T-cell (primary cell): ENCODE data around the gene PIGM. TPM values are rescaled to one million over a fixed set of nuclear protein-coding genes. Genes with fewer than 3 reads are reported as not detected.

ENCODE experiments used
- ATAC-seq, 4 experiments: fragments of 200-7000 bp in 3 of 4; fragments of 150-1000 bp in 1 of 4; cut with Tn5 transposase; replicated peaks in 1 of 4; 1 replicate in 3 of 4; 2 replicates in 1 of 4; pipeline ENCODE4 v1.10.0; 2021; ENCODE audit warnings: moderate library complexity in 3 of 4, mild to moderate bottlenecking in 2 of 4, moderate number of reproducible peaks in 1 of 4
- CTCF ChIA-PET, 2 donors: fragments of 300-600 bp; sonication (Branson Sonifier 250); formaldehyde crosslinking; loops; one replicate each; lab custom pipeline; 2022; ENCODE audit warnings: antibody characterized with exemption in 2 of 2; lab: Charles Lee
- POLR2A ChIA-PET, 2 donors: fragments of 300-600 bp; sonication (Branson Sonifier 250); formaldehyde crosslinking; loops; one replicate each; lab custom pipeline; 2022; ENCODE audit warnings: antibody characterized with exemption in 2 of 2; lab: Charles Lee
- DNase-seq, 35 experiments: peaks; one replicate each; pipeline versions ENCODE4 v3.0.0 to v3.0.0-alpha.2; 2013 to 2023
- H3K27ac ChIP-seq: one replicate; pipeline ENCODE4 v1.5.1; 2013; ENCODE audit warnings: low read length
- H3K27me3 ChIP-seq, 2 experiments: replicated peaks in 1 of 2; 1 replicate in 1 of 2; 2 replicates in 1 of 2; pipeline versions ENCODE4 v1.6.1 to v1.7.0; 2013; ENCODE audit warnings: low read length in 1 of 2, mixed read lengths in 1 of 2; ENCODE audit not compliant: control insufficient read depth in 2 of 2, insufficient read depth in 2 of 2; ENCODE audit errors: extremely low read depth in 1 of 2
- H3K36me3 ChIP-seq, 2 donors: 1 replicate in 1 of 2; 2 replicates in 1 of 2; pipeline versions ENCODE4 v1.6.1 to v1.7.0; 2013; ENCODE audit warnings: low read length in 1 of 2; ENCODE audit not compliant: control insufficient read depth in 2 of 2, insufficient read depth in 1 of 2; ENCODE audit errors: extremely low read depth in 1 of 2
- H3K4me1 ChIP-seq, 2 experiments: 1 replicate in 1 of 2; 2 replicates in 1 of 2; pipeline versions ENCODE4 v1.6.1 to v1.7.0; 2013; ENCODE audit warnings: low read length in 2 of 2, mixed read lengths in 1 of 2; ENCODE audit not compliant: insufficient read depth in 2 of 2, control insufficient read depth in 1 of 2; ENCODE audit errors: extremely low read depth in 1 of 2
- H3K4me3 ChIP-seq, 2 donors: 1 replicate in 1 of 2; 2 replicates in 1 of 2; pipeline versions ENCODE4 v1.5.1 to v1.7.0; 2013; ENCODE audit warnings: mild to moderate bottlenecking in 2 of 2, low read length in 1 of 2, moderate library complexity in 1 of 2; ENCODE audit not compliant: control insufficient read depth in 1 of 2; ENCODE audit errors: extremely low read depth in 1 of 2
- H3K9me3 ChIP-seq: 2 replicates; pipeline ENCODE4 v1.7.0; 2013
- H3K27ac Mint-ChIP-seq, 2 donors: one replicate each; pipeline ENCODE4 v1.8.0; 2020 to 2021; ENCODE audit warnings: mild to moderate bottlenecking in 2 of 2, mixed read lengths in 2 of 2
- H3K27me3 Mint-ChIP-seq, 2 donors: one replicate each; pipeline ENCODE4 v1.8.0; 2021 to 2022; ENCODE audit warnings: mixed read lengths in 2 of 2
- H3K36me3 Mint-ChIP-seq: one replicate; pipeline ENCODE4 v1.8.0; 2021; ENCODE audit warnings: mixed read lengths
- H3K4me1 Mint-ChIP-seq, 3 donors: one replicate each; pipeline ENCODE4 v1.8.0; 2020 to 2022; ENCODE audit warnings: mixed read lengths in 3 of 3, mild to moderate bottlenecking in 1 of 3
- H3K4me3 Mint-ChIP-seq, 3 donors: one replicate each; pipeline ENCODE4 v1.8.0; 2020 to 2022; ENCODE audit warnings: mild to moderate bottlenecking in 3 of 3, mixed read lengths in 3 of 3, moderate library complexity in 3 of 3
- H3K9me3 Mint-ChIP-seq, 3 donors: one replicate each; pipeline ENCODE4 v1.8.0; 2020 to 2022; ENCODE audit warnings: mixed read lengths in 3 of 3
- WGBS: methylation state at CpG from one replicate; pipeline ENCODE4 v1.1.5; 2013; ENCODE audit warnings: missing lambda C conversion rate; ENCODE audit not compliant: insufficient coverage; 5-methylcytosine and 5-hydroxymethylcytosine counted together
- total RNA-seq, 35 experiments: library from RNA in 6 of 35; stranded (reverse) in 6 of 35; fragments of 120-200 nt in 1 of 35; gene quantifications; one replicate each; pipeline versions ENCODE4 v1.2.1 to v1.2.4 and lab custom pipeline; 2013 to 2026

Gene PIGM
- total RNA-seq, 5 donors from 2014 or later (not counting 1 experiment from before 2014, with no cell fraction given), result 3.2 to 9.7 (median 8.4) TPM

GRCh38 chr1:160045653-160046052 is 13.9 kb upstream of the PIGM start:
- Mint-ChIP-seq H3K27me3 (peaks cover 12 to 28% of the 10 kb centered on the region in 2 donors), H3K9me3 (no peaks in the 10 kb centered on the region), H3K4me3 (no peak overlapping the region), H3K4me1 (peaks cover 8 to 13% (median 12%) of the 10 kb centered on the region in 3 donors), H3K36me3 (no peaks in the 10 kb centered on the region), H3K27ac (no peak overlapping the region)
- WGBS, result 46% methylated on average over 1 of the region's 2 CpGs
- Histone ChIP-seq H3K27me3 (peaks cover 0 to 25% of the 10 kb centered on the region in 2 experiments), H3K27ac (no peak overlapping the region), H3K9me3 (no peaks in the 10 kb centered on the region), H3K4me1 (peaks cover 0 to 8% of the 10 kb centered on the region in 2 experiments), H3K36me3 (no peaks in the 10 kb centered on the region), H3K4me3 (no peak overlapping the region)
- DNase-seq, result no peak
- ChIA-PET POLR2A (interaction anchor here in 1 of 2 donors (0.6 kb wide), 1 partner anchor 41 kb away, joined by 3 read pairs; no protein-coding TSS in a partner anchor), CTCF (interaction anchor here (0.8 to 3.4 kb wide), 8 partner anchors 33 to 53 kb away, joined by 4 to 19 read pairs (median 7); partner anchors contain the start of genes IGSF8 (in 1 of the 2) and KCNJ9 (in 1 of the 2))
- no peak for ATAC-seq

- no peaks in the 10 kb centered on the region for H3K9me3 ChIP-seq
- no peak overlapping the region for H3K27ac ChIP-seq
- Mint-ChIP-seq H3K9me3 (no peaks in the 10 kb centered on the region), H3K27me3 (peaks cover 9 to 20% of the 10 kb centered on the region in 2 donors), H3K4me3 (no peak overlapping the region), H3K36me3 (peaks cover 4% of the 10 kb centered on the region), H3K4me1 (peaks cover 8 to 13% (median 12%) of the 10 kb centered on the region in 3 donors), H3K27ac (no peak overlapping the region)
- ATAC-seq, result no peak
- no peak overlapping the region for H3K4me3 ChIP-seq
- no peak for DNase-seq
- no peaks in the 10 kb centered on the region for H3K36me3 ChIP-seq
- CTCF ChIA-PET, result no interaction called here
- H3K27me3 ChIP-seq, result peaks cover 0 to 23% of the 10 kb centered on the region in 2 experiments
- POLR2A ChIA-PET, result no interaction called here
- H3K4me1 ChIP-seq, result peaks cover 0 to 8% of the 10 kb centered on the region in 2 experiments
Measured at GRCh38 chr1:160043543-160043942, 11.8 kb upstream of the PIGM start.

GRCh38 chr1:160040476-160040875 is 8.7 kb upstream of the PIGM start:
- no peak for ATAC-seq
- Histone ChIP-seq H3K27me3 (peaks cover 0 to 9% of the 10 kb centered on the region in 2 experiments), H3K27ac (no peak overlapping the region), H3K4me1 (no peaks in the 10 kb centered on the region), H3K4me3 (no peak overlapping the region), H3K36me3 (no peaks in the 10 kb centered on the region), H3K9me3 (no peaks in the 10 kb centered on the region)
- DNase-seq, result no peak
- no peaks in the 10 kb centered on the region for H3K4me1 Mint-ChIP-seq
- ChIA-PET CTCF (no interaction called here), POLR2A (no interaction called here)
- no peak overlapping the region for H3K4me3 Mint-ChIP-seq
- no peaks in the 10 kb centered on the region for H3K9me3 Mint-ChIP-seq
- 90% methylated on average over 1 of the region's 1 CpG for WGBS
- peaks cover 14% of the 10 kb centered on the region for H3K36me3 Mint-ChIP-seq
- H3K27ac Mint-ChIP-seq, result no peak overlapping the region
- peaks cover 5 to 6% of the 10 kb centered on the region in 2 donors for H3K27me3 Mint-ChIP-seq

GRCh38 chr1:160032165-160032820 is 503 bp upstream of the PIGM start:
- peak overlapping the region; percentile 90 to 92 for H3K27ac Mint-ChIP-seq
- no peaks in the 10 kb centered on the region for H3K9me3 Mint-ChIP-seq
- H3K4me1 Mint-ChIP-seq, result peaks cover 39 to 40% (median 39%) of the 10 kb centered on the region in 3 donors
- ATAC-seq, result peak in 2 of 4 experiments; percentile 16 to 17
- H3K36me3 Mint-ChIP-seq, result peaks cover 1% of the 10 kb centered on the region
- no peaks in the 10 kb centered on the region for H3K27me3 ChIP-seq
- POLR2A ChIA-PET, result no interaction called here
- peaks cover 9 to 20% of the 10 kb centered on the region in 2 experiments for H3K4me1 ChIP-seq
- peak in 1 of 35 experiments; percentile 17 for DNase-seq
- no peaks in the 10 kb centered on the region for H3K36me3 ChIP-seq
- no peaks in the 10 kb centered on the region for H3K9me3 ChIP-seq
- H3K27ac ChIP-seq, result peak overlapping the region; percentile 30
- CTCF ChIA-PET, result interaction anchor here (1.0 to 2.6 kb wide), 4 partner anchors 14 to 234 kb away, joined by 3 to 11 read pairs (median 3); no protein-coding TSS in a partner anchor
- no peaks in the 10 kb centered on the region for H3K27me3 Mint-ChIP-seq
- peak overlapping the region; percentile 94 to 96 (median 96) for H3K4me3 Mint-ChIP-seq
- WGBS, result 21% methylated on average over 3 of the region's 18 CpGs
- peak overlapping the region; percentile 74 to 75 for H3K4me3 ChIP-seq

GRCh38 chr1:160030657-160031364 is 979 bp downstream of the PIGM start:
- DNase-seq (peak in 8 of 35 experiments; percentile 4 to 37 (median 5)), ATAC-seq (peak in 1 of 4 experiments; percentile 2)
- no peaks in the 10 kb centered on the region for H3K27me3 Mint-ChIP-seq
- Histone ChIP-seq H3K36me3 (no peaks in the 10 kb centered on the region), H3K27ac (peak overlapping the region; percentile 30), H3K27me3 (no peaks in the 10 kb centered on the region), H3K9me3 (no peaks in the 10 kb centered on the region), H3K4me1 (peaks cover 9 to 20% of the 10 kb centered on the region in 2 experiments), H3K4me3 (peak overlapping the region; percentile 74 to 75)
- peak overlapping the region; percentile 90 to 92 for H3K27ac Mint-ChIP-seq
- H3K4me1 Mint-ChIP-seq, result peaks cover 42 to 44% (median 43%) of the 10 kb centered on the region in 3 donors
- H3K9me3 Mint-ChIP-seq, result no peaks in the 10 kb centered on the region
- WGBS, result 15% methylated on average over 17 of the region's 23 CpGs
- ChIA-PET POLR2A (interaction anchor here in 1 of 2 donors (1.1 kb wide), 1 partner anchor 106 kb away, joined by 3 read pairs; the partner anchor contains the start of gene TAGLN2), CTCF (interaction anchor here (0.6 to 2.6 kb wide), 8 partner anchors 14 to 233 kb away, joined by 3 to 11 read pairs (median 3); no protein-coding TSS in a partner anchor)
- peak overlapping the region; percentile 94 to 96 (median 96) for H3K4me3 Mint-ChIP-seq
- peaks cover 5% of the 10 kb centered on the region for H3K36me3 Mint-ChIP-seq

- H3K9me3 ChIP-seq, result no peaks in the 10 kb centered on the region
- Mint-ChIP-seq H3K4me3 (no peak overlapping the region), H3K27me3 (no peaks in the 10 kb centered on the region), H3K36me3 (peaks cover 5% of the 10 kb centered on the region), H3K27ac (no peak overlapping the region), H3K9me3 (no peaks in the 10 kb centered on the region), H3K4me1 (peaks cover 42 to 44% (median 43%) of the 10 kb centered on the region in 3 donors)
- peaks cover 9 to 20% of the 10 kb centered on the region in 2 experiments for H3K4me1 ChIP-seq
- H3K27ac ChIP-seq, result no peak overlapping the region
- ChIA-PET POLR2A (interaction anchor here in 1 of 2 donors (0.6 kb wide), 1 partner anchor 326 kb away, joined by 3 read pairs; no protein-coding TSS in a partner anchor), CTCF (no interaction called here)
- ATAC-seq, result no peak
- H3K4me3 ChIP-seq, result no peak overlapping the region
- H3K27me3 ChIP-seq, result no peaks in the 10 kb centered on the region
- DNase-seq, result no peak
- no peaks in the 10 kb centered on the region for H3K36me3 ChIP-seq
Measured at GRCh38 chr1:160028426-160028825, 3.4 kb downstream of the PIGM start.
